Gastrocnemius medialis (tissue), 4 donors: ENCODE results near the gene GABRE.

ENCODE experiments used
- CTCF ChIP-seq, 5 experiments: fragments of 450-650 bp in 3 of 5; fragments of 200-600 bp in 2 of 5; sonication (generic) in 2 of 5; IDR thresholded peaks in 4 of 5; conservative IDR thresholded peaks in 1 of 5; 1 replicate in 4 of 5; 2 replicates in 1 of 5; pipeline ENCODE4 v1.5.1; 2016 to 2019; ENCODE audit warnings: antibody characterized with exemption in 5 of 5, mild to moderate bottlenecking in 3 of 5, moderate library complexity in 3 of 5
- POLR2A ChIP-seq, 2 donors: fragments of 450-650 bp; IDR thresholded peaks; one replicate each; pipeline ENCODE4 v1.6.1; 2017; ENCODE audit warnings: antibody characterized with exemption in 2 of 2, mild to moderate bottlenecking in 2 of 2, moderate library complexity in 2 of 2

- TF ChIP-seq CTCF (IDR thresholded peaks at IDR 0.05 in 4 of 5, conservative IDR thresholded peaks at IDR 0.05 in 1 of 5): no peak
- TF ChIP-seq POLR2A (IDR thresholded peaks at IDR 0.05): no peak
Observed at GRCh38 chrX:151983186-151983585, 8.7 kb upstream of the GABRE start.
